H9 (cell line): ENCODE measurements around the gene FGF9. TPM values are rescaled to one million over a fixed set of nuclear protein-coding genes. Genes with fewer than 3 reads are reported as not detected.

ENCODE experiments used
- DNase-seq: peaks from one replicate; pipeline ENCODE4 v3.0.0-alpha.2; 2017
- H2AFZ ChIP-seq: one replicate; pipeline ENCODE4 v1.6.1; 2013; ENCODE audit warnings: mild to moderate bottlenecking, low read length, control low read depth, moderate library complexity
- H2AK5ac ChIP-seq: 2 replicates; pipeline ENCODE4 v1.6.1; 2013; ENCODE audit warnings: low read length, control low read depth, mixed read lengths; ENCODE audit not compliant: insufficient read length
- H2BK120ac ChIP-seq: one replicate; pipeline ENCODE4 v1.6.1; 2013; ENCODE audit warnings: low read depth, mild to moderate bottlenecking, low read length, control low read depth, inconsistent platforms; ENCODE audit not compliant: poor library complexity, severe bottlenecking
- H2BK12ac ChIP-seq: 2 replicates; pipeline ENCODE4 v1.6.1; 2013; ENCODE audit warnings: low read length, control low read depth, mixed read lengths, low read depth; ENCODE audit not compliant: insufficient read length
- H2BK15ac ChIP-seq: 2 replicates; pipeline ENCODE4 v1.6.1; 2013; ENCODE audit warnings: low read depth, low read length, control low read depth
- H2BK20ac ChIP-seq: one replicate; pipeline ENCODE4 v1.6.1; 2013; ENCODE audit warnings: low read depth, mild to moderate bottlenecking, low read length, control low read depth, inconsistent platforms; ENCODE audit not compliant: poor library complexity, severe bottlenecking
- H2BK5ac ChIP-seq: 2 replicates; pipeline ENCODE4 v1.6.1; 2013; ENCODE audit warnings: low read length, control low read depth, mixed read lengths; ENCODE audit not compliant: insufficient read length
- H3K14ac ChIP-seq: 2 replicates; pipeline ENCODE4 v1.6.1; 2013; ENCODE audit warnings: low read length, control low read depth; ENCODE audit not compliant: insufficient read depth
- H3K18ac ChIP-seq: 2 replicates; pipeline ENCODE4 v1.6.1; 2013; ENCODE audit warnings: low read depth, mild to moderate bottlenecking, mixed read lengths, low read length, control low read depth; ENCODE audit not compliant: insufficient read length
- H3K23ac ChIP-seq: 2 replicates; pipeline ENCODE4 v1.6.1; 2013; ENCODE audit warnings: low read length, control low read depth, mixed read lengths, low read depth; ENCODE audit not compliant: insufficient read length
- H3K23me2 ChIP-seq: 2 replicates; pipeline ENCODE4 v1.6.1; 2013; ENCODE audit warnings: low read depth, mild to moderate bottlenecking, mixed read lengths, low read length, control low read depth; ENCODE audit not compliant: insufficient read length, poor library complexity, severe bottlenecking
- H3K27ac ChIP-seq: 2 replicates; pipeline ENCODE4 v1.5.1; 2013; ENCODE audit warnings: low read length, control low read depth, mixed read lengths, low read depth; ENCODE audit not compliant: insufficient read length
- H3K27me3 ChIP-seq: 2 replicates; pipeline ENCODE4 v1.6.1; 2013; ENCODE audit warnings: low read length, control low read depth, inconsistent platforms; ENCODE audit not compliant: insufficient read depth
- H3K4ac ChIP-seq: 2 replicates; pipeline ENCODE4 v1.6.1; 2013; ENCODE audit warnings: low read depth, mild to moderate bottlenecking, control low read depth, inconsistent platforms, low read length, moderate library complexity
- H3K4me1 ChIP-seq: 2 replicates; pipeline ENCODE4 v1.6.1; 2013; ENCODE audit warnings: low read length, control low read depth, inconsistent platforms; ENCODE audit not compliant: insufficient read depth
- H3K4me2 ChIP-seq: 2 replicates; pipeline ENCODE4 v1.6.1; 2013; ENCODE audit warnings: low read length, control low read depth, mixed read lengths; ENCODE audit not compliant: insufficient read length, insufficient read depth
- H3K56ac ChIP-seq: 2 replicates; pipeline ENCODE4 v1.6.1; 2013; ENCODE audit warnings: low read depth, mild to moderate bottlenecking, mixed read lengths, low read length, control low read depth; ENCODE audit not compliant: insufficient read length
- H3K79me1 ChIP-seq: 2 replicates; pipeline ENCODE4 v1.6.1; 2013; ENCODE audit warnings: low read depth, mild to moderate bottlenecking, moderate library complexity, low read length, control low read depth, inconsistent platforms; ENCODE audit not compliant: insufficient read depth, poor library complexity, severe bottlenecking
- H3K79me2 ChIP-seq: 2 replicates; pipeline ENCODE4 v1.6.1; 2013; ENCODE audit warnings: low read length, control low read depth, inconsistent platforms; ENCODE audit not compliant: insufficient read depth
- H3K9ac ChIP-seq: 2 replicates; pipeline ENCODE4 v1.6.1; 2013; ENCODE audit warnings: low read length, control low read depth, mixed read lengths; ENCODE audit not compliant: insufficient read length; ENCODE audit errors: extremely low read depth
- H3K9me3 ChIP-seq: one replicate; pipeline ENCODE4 v1.6.1; 2013; ENCODE audit warnings: low read depth, low read length, inconsistent platforms; ENCODE audit not compliant: control insufficient read depth
- H3T11ph ChIP-seq: one replicate; pipeline ENCODE4 v1.6.1; 2013; ENCODE audit warnings: mild to moderate bottlenecking, low read length, control low read depth, inconsistent platforms
- H4K20me1 ChIP-seq: one replicate; pipeline ENCODE4 v1.6.1; 2013; ENCODE audit not compliant: control insufficient read depth, insufficient read length, insufficient read depth
- H4K5ac ChIP-seq: 2 replicates; pipeline ENCODE4 v1.6.1; 2013; ENCODE audit warnings: low read depth, mild to moderate bottlenecking, mixed read lengths, low read length, control low read depth; ENCODE audit not compliant: insufficient read length
- H4K8ac ChIP-seq: replicated peaks from 2 replicates; pipeline ENCODE4 v1.6.1; 2013; ENCODE audit warnings: low read length, control low read depth, mixed read lengths, low read depth; ENCODE audit not compliant: insufficient read length
- H4K91ac ChIP-seq: 2 replicates; pipeline ENCODE4 v1.6.1; 2013; ENCODE audit warnings: low read depth, mild to moderate bottlenecking, moderate library complexity, mixed read lengths, low read length, control low read depth; ENCODE audit not compliant: insufficient read length
- H3K27ac Mint-ChIP-seq, 3 experiments: 2 replicates in 2 of 3; 3 replicates in 1 of 3; pipeline ENCODE4 v1.8.0; 2020 to 2021; ENCODE audit warnings: mixed read lengths in 3 of 3, mild to moderate bottlenecking in 1 of 3, moderate library complexity in 1 of 3
- H3K27me3 Mint-ChIP-seq: 2 replicates; pipeline ENCODE4 v1.8.0; 2021; ENCODE audit warnings: low read depth, mild to moderate bottlenecking, moderate library complexity, mixed read lengths
- H3K36me3 Mint-ChIP-seq, 3 experiments: 2 replicates in 2 of 3; 3 replicates in 1 of 3; pipeline ENCODE4 v1.8.0; 2020 to 2021; ENCODE audit warnings: low read depth in 3 of 3, mixed read lengths in 3 of 3; ENCODE audit not compliant: insufficient read depth in 1 of 3
- H3K4me1 Mint-ChIP-seq, 2 experiments: 2 replicates each; pipeline ENCODE4 v1.8.0; 2020; ENCODE audit warnings: mixed read lengths in 2 of 2
- H3K4me3 Mint-ChIP-seq, 2 experiments: 2 replicates in 1 of 2; 3 replicates in 1 of 2; pipeline ENCODE4 v1.8.0; 2020 to 2021; ENCODE audit warnings: mild to moderate bottlenecking in 2 of 2, mixed read lengths in 2 of 2, moderate library complexity in 1 of 2
- H3K9me3 Mint-ChIP-seq, 2 experiments: 2 replicates in 1 of 2; 3 replicates in 1 of 2; pipeline ENCODE4 v1.8.0; 2020; ENCODE audit warnings: mild to moderate bottlenecking in 2 of 2, mixed read lengths in 2 of 2, moderate library complexity in 1 of 2
- CTCF ChIP-seq: fragments of 200-600 bp; sonication (generic); conservative IDR thresholded peaks from 3 replicates; pipeline ENCODE4 v1.8.0; 2021; ENCODE audit warnings: antibody characterized with exemption, mild to moderate bottlenecking
- WGBS: extraction: QIAGEN DNeasy Blood & Tissue Kit; methylation state at CpG from one replicate; pipeline ENCODE4 v1.1.7; 2013; ENCODE audit warnings: missing lambda C conversion rate, low lambda C conversion rate, mixed read lengths; ENCODE audit not compliant: insufficient read length; ENCODE audit errors: extremely low coverage; 5-methylcytosine and 5-hydroxymethylcytosine counted together
- total RNA-seq: library from RNA; stranded (reverse); gene quantifications from 2 replicates; pipeline ENCODE4 v1.2.1, GENCODE V29; 2021

FGF9 gene
- total RNA-seq, 1 experiment from 2014 or later, result 0.22 TPM

GRCh38 chr13:21670006-21670882, 629 bp upstream of the FGF9 start:
- H3K27me3 ChIP-seq, result peaks cover 51% of the 10 kb centered on the region
- H3K4me2 ChIP-seq, result peak overlapping the region; percentile 99
- H3K4me1 ChIP-seq, result peaks cover 8% of the 10 kb centered on the region; the same call in 1 of the 2 replicates
- no peak overlapping the region for H3K27ac Mint-ChIP-seq
- H2AK5ac ChIP-seq, result no peak overlapping the region
- no peaks in the 10 kb centered on the region for H3K36me3 Mint-ChIP-seq
- no peak for TF ChIP-seq CTCF
- H3K79me2 ChIP-seq, result no peaks in the 10 kb centered on the region
- H4K5ac ChIP-seq, result no peak overlapping the region
- no peak overlapping the region for H2BK5ac ChIP-seq
- no peak overlapping the region for H4K91ac ChIP-seq
- peak overlapping the region; percentile 44 for H3K9ac ChIP-seq
- H2BK120ac ChIP-seq, result no peak overlapping the region
- peak overlapping the region; percentile 66 for H2AFZ ChIP-seq
- H4K8ac ChIP-seq, result no peak overlapping the region
- H3K23me2 ChIP-seq, result peaks cover 30% of the 10 kb centered on the region
- no peak overlapping the region for H3T11ph ChIP-seq
- H3K4me3 Mint-ChIP-seq, result peak overlapping the region; percentile 76 to 91
- H2BK15ac ChIP-seq, result no peak overlapping the region
- H3K27ac ChIP-seq, result no peak overlapping the region
- no peaks in the 10 kb centered on the region for H3K9me3 ChIP-seq
- H3K27me3 Mint-ChIP-seq, result peaks cover 82% of the 10 kb centered on the region
- peak; percentile 72 for DNase-seq
- no peak overlapping the region for H2BK12ac ChIP-seq
- no peak overlapping the region for H3K23ac ChIP-seq
- no peaks in the 10 kb centered on the region for H3K79me1 ChIP-seq
- WGBS, result no CpG with 5 or more reads among the region's 70 CpGs
- H3K14ac ChIP-seq, result peak overlapping the region; percentile 76
- H3K56ac ChIP-seq, result no peak overlapping the region
- H3K4ac ChIP-seq, result no peak overlapping the region
- peaks cover 0 to 2% of the 10 kb centered on the region in 2 experiments; a peak in 2 of 5 replicates for H3K9me3 Mint-ChIP-seq
- H4K20me1 ChIP-seq, result no peaks in the 10 kb centered on the region
- no peak overlapping the region for H2BK20ac ChIP-seq
- H3K18ac ChIP-seq, result peak overlapping the region; percentile 84
- peaks cover 35 to 40% of the 10 kb centered on the region in 2 experiments for H3K4me1 Mint-ChIP-seq
